ENCODE data around the gene PIK3R3. TPM values are rescaled to one million over a fixed set of nuclear protein-coding genes. Genes with fewer than 3 reads are reported as not detected.

PIK3R3 gene
- total RNA-seq, 2 donors from 2014 or later = 6.2 to 12.9 TPM

DNA sequence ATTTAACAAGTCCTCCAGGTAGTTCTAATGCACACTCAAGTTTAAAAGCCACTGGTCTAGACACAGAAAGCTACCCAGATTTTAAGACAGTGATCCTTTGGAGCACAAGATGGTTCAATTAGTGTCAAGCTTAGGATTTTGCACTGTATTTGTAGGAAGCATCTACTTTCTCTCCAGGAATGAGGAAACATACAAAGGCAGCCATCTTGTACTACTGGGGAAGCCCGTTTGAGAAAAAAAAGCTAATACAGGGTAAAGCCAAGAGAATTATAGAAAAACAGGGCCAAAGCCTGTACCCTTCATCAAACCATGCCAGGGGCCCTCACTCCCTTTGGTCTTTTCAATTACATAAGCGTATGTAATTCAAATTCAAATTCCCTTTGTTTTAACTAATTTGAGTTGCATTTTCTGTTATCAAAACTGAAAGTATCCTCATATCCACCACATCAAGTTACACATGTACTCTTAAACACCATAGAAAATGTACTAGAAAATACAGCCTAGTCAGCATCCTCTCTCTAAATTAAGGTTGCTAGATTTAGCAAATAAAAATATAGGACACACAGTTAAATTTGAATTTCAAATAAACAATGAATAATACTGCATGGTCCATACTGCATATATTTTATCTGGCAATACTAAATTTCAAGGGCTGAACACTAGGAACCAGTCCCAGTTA, 17.4 kb downstream of the PIK3R3 start:
- Histone ChIP-seq H3K27ac (no peak overlapping the region), H3K4me3 (no peak overlapping the region), H3K9me3 (no peaks in the 10 kb centered on the region), H3K4me1 (no peaks in the 10 kb centered on the region), H3K36me3 (replicated peaks in 1 of 2; ENCODE audit: insufficient read depth in 1 of 2, low read depth in 2 of 2) (no peaks in the 10 kb centered on the region), H3K27me3 (no peaks in the 10 kb centered on the region)
- ATAC-seq (no peak), DNase-seq (no peak)
- intact Hi-C loops (cut with DNase I) = no loop called here
- TF ChIP-seq, protein P1, sequence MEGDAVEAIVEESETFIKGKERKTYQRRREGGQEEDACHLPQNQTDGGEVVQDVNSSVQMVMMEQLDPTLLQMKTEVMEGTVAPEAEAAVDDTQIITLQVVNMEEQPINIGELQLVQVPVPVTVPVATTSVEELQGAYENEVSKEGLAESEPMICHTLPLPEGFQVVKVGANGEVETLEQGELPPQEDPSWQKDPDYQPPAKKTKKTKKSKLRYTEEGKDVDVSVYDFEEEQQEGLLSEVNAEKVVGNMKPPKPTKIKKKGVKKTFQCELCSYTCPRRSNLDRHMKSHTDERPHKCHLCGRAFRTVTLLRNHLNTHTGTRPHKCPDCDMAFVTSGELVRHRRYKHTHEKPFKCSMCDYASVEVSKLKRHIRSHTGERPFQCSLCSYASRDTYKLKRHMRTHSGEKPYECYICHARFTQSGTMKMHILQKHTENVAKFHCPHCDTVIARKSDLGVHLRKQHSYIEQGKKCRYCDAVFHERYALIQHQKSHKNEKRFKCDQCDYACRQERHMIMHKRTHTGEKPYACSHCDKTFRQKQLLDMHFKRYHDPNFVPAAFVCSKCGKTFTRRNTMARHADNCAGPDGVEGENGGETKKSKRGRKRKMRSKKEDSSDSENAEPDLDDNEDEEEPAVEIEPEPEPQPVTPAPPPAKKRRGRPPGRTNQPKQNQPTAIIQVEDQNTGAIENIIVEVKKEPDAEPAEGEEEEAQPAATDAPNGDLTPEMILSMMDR (IDR thresholded peaks at IDR 0.05) = no peak
- TF ChIP-seq POLR2A (IDR thresholded peaks at IDR 0.05) = no peak
- WGBS, 2 donors = 68 to 86% methylated on average over 2 of the region's 2 CpGs

- 82 to 84% methylated on average over 5 of the region's 5 CpGs for WGBS, 2 donors
- H3K27me3 ChIP-seq = no peaks in the 10 kb centered on the region
- intact Hi-C loops (cut with DNase I) = no loop called here
- H3K4me1 ChIP-seq = no peaks in the 10 kb centered on the region
- no peak overlapping the region for H3K27ac ChIP-seq
- DNase-seq (no peak), ATAC-seq (no peak)
- no peak for TF ChIP-seq POLR2A (IDR thresholded peaks at IDR 0.05)
- TF ChIP-seq, protein P1 (IDR thresholded peaks at IDR 0.05) = no peak
- no peaks in the 10 kb centered on the region for H3K36me3 ChIP-seq (replicated peaks in 1 of 2; ENCODE audit: insufficient read depth in 1 of 2, low read depth in 2 of 2)
- no peak overlapping the region for H3K4me3 ChIP-seq
- H3K9me3 ChIP-seq = no peaks in the 10 kb centered on the region
Measured at GRCh38 chr1:46113948-46114347, 18.5 kb downstream of the PIK3R3 start.

DNA sequence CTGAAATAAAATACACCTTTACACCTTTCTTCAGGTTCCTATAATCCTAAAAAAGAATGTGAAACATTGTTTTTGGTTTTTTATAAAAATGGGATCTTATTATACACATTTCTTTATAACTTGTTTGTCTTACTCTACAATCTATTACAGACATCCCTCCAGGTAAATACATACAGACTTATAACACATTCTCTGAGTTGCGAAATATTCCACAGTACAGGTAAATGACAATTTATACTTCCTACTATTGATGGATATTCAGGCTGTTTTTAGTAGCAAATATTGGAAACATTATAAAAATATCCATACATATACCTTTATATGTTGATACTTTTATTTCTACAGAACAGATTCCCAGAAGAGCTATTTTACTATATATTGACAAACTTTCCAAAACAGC, 20.3 kb downstream of the PIK3R3 start:
- TF ChIP-seq POLR2A (IDR thresholded peaks at IDR 0.05) = no peak
- TF ChIP-seq, protein P1 (IDR thresholded peaks at IDR 0.05) = no peak
- Histone ChIP-seq H3K4me3 (no peak overlapping the region), H3K9me3 (no peaks in the 10 kb centered on the region), H3K27me3 (no peaks in the 10 kb centered on the region), H3K4me1 (no peaks in the 10 kb centered on the region), H3K27ac (no peak overlapping the region), H3K36me3 (replicated peaks in 1 of 2; ENCODE audit: insufficient read depth in 1 of 2, low read depth in 2 of 2) (no peaks in the 10 kb centered on the region)
- ATAC-seq (no peak), DNase-seq (no peak)
- WGBS, 2 donors = 92 to 96% methylated on average over 1 of the region's 1 CpG
- intact Hi-C loops (cut with DNase I) = no loop called here

DNA sequence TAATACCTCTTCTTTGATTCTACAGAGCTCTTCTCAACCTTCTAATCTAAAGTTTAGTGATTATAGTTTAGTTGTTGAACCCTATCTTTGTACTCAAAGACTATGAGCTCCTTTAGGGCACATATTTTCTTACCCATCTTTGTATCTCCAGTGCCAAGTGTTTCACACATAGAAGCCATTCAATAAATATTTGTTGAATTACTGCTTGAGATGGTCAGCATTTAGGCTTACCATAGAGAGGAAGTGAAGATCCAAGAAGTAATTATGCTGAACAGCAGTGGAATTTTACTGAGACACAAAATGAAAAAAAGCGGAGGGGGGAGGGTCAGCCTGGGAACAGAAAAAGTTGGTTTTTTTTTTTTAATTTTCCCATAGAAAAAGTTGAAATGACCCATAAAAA, 21.9 kb downstream of the PIK3R3 start:
- TF ChIP-seq, protein P1 (IDR thresholded peaks at IDR 0.05) = no peak
- TF ChIP-seq POLR2A (IDR thresholded peaks at IDR 0.05) = no peak
- no peaks in the 10 kb centered on the region for H3K36me3 ChIP-seq (replicated peaks in 1 of 2; ENCODE audit: insufficient read depth in 1 of 2, low read depth in 2 of 2)
- WGBS, 2 donors = 89 to 100% methylated on average over 1 of the region's 1 CpG
- no peaks in the 10 kb centered on the region for H3K27me3 ChIP-seq
- intact Hi-C loops (cut with DNase I) = no loop called here
- no peak overlapping the region for H3K27ac ChIP-seq
- no peaks in the 10 kb centered on the region for H3K4me1 ChIP-seq
- DNase-seq = no peak
- no peaks in the 10 kb centered on the region for H3K9me3 ChIP-seq
- H3K4me3 ChIP-seq = no peak overlapping the region
- ATAC-seq = no peak
